Hematopoietic multipotent progenitor cell treated with erythropoietin and hydrocortisone succinate and interleukin-3 and kit ligand, for 6 days (in vitro differentiated cells): ENCODE measurements around the gene CDK18.

Experiments
- DNase-seq: peaks from one replicate; pipeline ENCODE4 v3.0.0-alpha.2; 2015

CDK18 gene

GRCh38 chr1:205525495-205526285, 21.2 kb downstream of the CDK18 start:
- DNase-seq, result no peak

- no peak for DNase-seq
Observed at GRCh38 chr1:205526431-205526830, 22.0 kb downstream of the CDK18 start.

GRCh38 chr1:205527931-205528330, 23.5 kb downstream of the CDK18 start:
- DNase-seq, result no peak

GRCh38 chr1:205528446-205528886, 24.0 kb downstream of the CDK18 start:
- no peak for DNase-seq

- peak; percentile 85 for DNase-seq
Observed at GRCh38 chr1:205528887-205529825, 24.7 kb downstream of the CDK18 start.

GRCh38 chr1:205530116-205530515, 25.6 kb downstream of the CDK18 start:
- DNase-seq, result no peak

GRCh38 chr1:205531191-205532025, 26.9 kb downstream of the CDK18 start:
- no peak for DNase-seq

GRCh38 chr1:205532026-205532898, 27.8 kb downstream of the CDK18 start:
- no peak for DNase-seq

- no peak for DNase-seq
Observed at GRCh38 chr1:205532996-205533735, 28.7 kb downstream of the CDK18 start.

- DNase-seq, result no peak
Observed at GRCh38 chr1:205533748-205534443, 29.4 kb downstream of the CDK18 start.

- DNase-seq, result no peak
Observed at GRCh38 chr1:205534444-205534985, 30.0 kb downstream of the CDK18 start.

- no peak for DNase-seq
Observed at GRCh38 chr1:205535096-205535495, 30.6 kb downstream of the CDK18 start.

- DNase-seq, result no peak
Observed at GRCh38 chr1:205535866-205536758, 31.6 kb downstream of the CDK18 start.

GRCh38 chr1:205536759-205537361, 32.4 kb downstream of the CDK18 start:
- DNase-seq, result no peak

- DNase-seq, result no peak
Observed at GRCh38 chr1:205537386-205538018, 33.0 kb downstream of the CDK18 start.

- DNase-seq, result no peak
Observed at GRCh38 chr1:205538235-205538840, 33.9 kb downstream of the CDK18 start.

- DNase-seq, result no peak
Observed at GRCh38 chr1:205541161-205541886, 36.9 kb downstream of the CDK18 start.
